Camera-type eye (tissue), 1 donor: ENCODE results near the gene GPR61. TPM values are rescaled to one million over a fixed set of nuclear protein-coding genes. Genes with fewer than 3 reads are reported as not detected.

ENCODE experiments used
- total RNA-seq: library from RNA; depleted of rRNA; stranded (reverse); fragments of >200 nt; gene quantifications from one replicate; pipeline ENCODE4 v1.2.3, GENCODE V29; 2014

Gene GPR61, protein sequence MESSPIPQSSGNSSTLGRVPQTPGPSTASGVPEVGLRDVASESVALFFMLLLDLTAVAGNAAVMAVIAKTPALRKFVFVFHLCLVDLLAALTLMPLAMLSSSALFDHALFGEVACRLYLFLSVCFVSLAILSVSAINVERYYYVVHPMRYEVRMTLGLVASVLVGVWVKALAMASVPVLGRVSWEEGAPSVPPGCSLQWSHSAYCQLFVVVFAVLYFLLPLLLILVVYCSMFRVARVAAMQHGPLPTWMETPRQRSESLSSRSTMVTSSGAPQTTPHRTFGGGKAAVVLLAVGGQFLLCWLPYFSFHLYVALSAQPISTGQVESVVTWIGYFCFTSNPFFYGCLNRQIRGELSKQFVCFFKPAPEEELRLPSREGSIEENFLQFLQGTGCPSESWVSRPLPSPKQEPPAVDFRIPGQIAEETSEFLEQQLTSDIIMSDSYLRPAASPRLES
- total RNA-seq: 4.8 TPM

GRCh38 chr1:109539676-109540075 is at the start of gene GPR61:
Gene GPR61 (plus strand): TSS chr1:109539872. CDS start chr1:109543023, 3,151 bp downstream.

GRCh38 chr1:109493805-109494539 is 45.7 kb upstream of the GPR61 start, which contains the start of gene CYB561D1:
Gene CYB561D1 (plus strand): TSS chr1:109494094. CDS start chr1:109494140, 46 bp downstream.

GRCh38 chr1:109509176-109510134 is 30.2 kb upstream of the GPR61 start, which contains the start of gene AMIGO1:
Gene AMIGO1 (minus strand): TSS chr1:109509727. CDS start chr1:109508912, 815 bp downstream.

DNA sequence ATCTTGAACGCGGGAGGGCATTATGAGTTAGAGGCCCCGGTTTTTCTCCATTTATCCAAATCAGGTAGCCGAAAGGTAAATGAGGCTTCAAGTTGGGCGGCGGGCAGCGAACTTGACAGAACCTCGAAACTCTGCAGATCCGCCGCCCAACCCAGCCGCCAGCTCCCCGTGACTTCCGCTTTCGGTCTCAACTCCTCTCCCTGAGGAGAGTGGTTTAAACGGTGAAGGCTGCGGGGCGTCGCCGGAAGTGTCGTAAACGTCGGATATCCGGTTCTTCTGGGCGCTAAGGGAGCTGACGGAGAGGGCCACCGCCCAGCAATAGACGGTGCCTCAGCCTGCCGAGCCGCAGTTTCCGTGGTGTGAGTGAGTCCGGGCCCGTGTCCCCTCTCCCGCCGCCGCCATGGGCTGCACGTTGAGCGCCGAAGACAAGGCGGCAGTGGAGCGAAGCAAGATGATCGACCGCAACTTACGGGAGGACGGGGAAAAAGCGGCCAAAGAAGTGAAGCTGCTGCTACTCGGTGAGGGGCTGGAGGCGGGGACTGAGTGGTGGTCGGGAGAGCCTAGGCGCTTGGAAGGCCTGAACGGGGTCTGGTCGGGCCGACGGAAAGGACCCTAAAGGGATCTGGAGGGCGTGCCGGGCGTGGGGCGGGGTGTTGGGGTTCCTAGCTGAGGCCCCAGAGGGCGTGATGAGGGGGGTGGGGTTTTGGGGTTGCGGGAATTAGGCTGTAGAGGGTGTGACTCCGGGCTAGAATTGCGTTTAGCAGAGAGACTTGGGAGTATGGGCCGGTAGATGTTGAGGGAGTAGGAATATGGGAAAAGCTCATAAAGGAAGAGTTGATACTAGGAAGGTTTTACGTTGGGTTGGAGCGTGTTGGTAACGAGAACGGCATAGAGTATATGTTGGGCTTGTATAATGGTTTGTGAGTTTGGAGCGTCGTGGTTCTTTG is 8.9 kb downstream of the GPR61 start, which contains the start of gene GNAI3:
TSS of gene GNAI3 (plus strand) at position 295 of the 947 bp plus-strand sequence. CDS start at position 401, 106 bp downstream.

Other genes starting within 250 kb of the GPR61 start
- gene MYBPHL, start 232.9 kb upstream of the GPR61 start, total RNA-seq: 0.55 TPM
- gene SORT1, start 142.0 kb upstream of the GPR61 start, total RNA-seq: 46.4 TPM
- gene PSMA5, start 113.4 kb upstream of the GPR61 start, total RNA-seq: 23.9 TPM
- gene SYPL2, start 73.3 kb upstream of the GPR61 start, total RNA-seq: 5.3 TPM
- 9.6 TPM for gene ATXN7L2, start 56.0 kb upstream of the GPR61 start, total RNA-seq
- gene CYB561D1, start 45.8 kb upstream of the GPR61 start, total RNA-seq: 5.6 TPM
- gene AMIGO1, start 30.1 kb upstream of the GPR61 start, total RNA-seq: 13.3 TPM
- gene GNAI3, start 8.7 kb downstream of the GPR61 start, total RNA-seq: 12.8 TPM
- gene GNAT2, start 79.7 kb downstream of the GPR61 start, total RNA-seq: 21.8 TPM
- 75.2 TPM for gene AMPD2, start 80.0 kb downstream of the GPR61 start, total RNA-seq
- gene GSTM4, start 116.2 kb downstream of the GPR61 start, total RNA-seq: 15.4 TPM
- gene GSTM2, start 128.2 kb downstream of the GPR61 start, total RNA-seq: 92.3 TPM
- not detected for gene GSTM1, start 147.9 kb downstream of the GPR61 start, total RNA-seq
- 16.9 TPM for gene GSTM5, start 172.4 kb downstream of the GPR61 start, total RNA-seq
- gene GSTM3, start 201.2 kb downstream of the GPR61 start, total RNA-seq: 41.6 TPM
- gene EPS8L3, start 224.1 kb downstream of the GPR61 start, total RNA-seq: not detected